ENCODE measurements around the gene DEPDC4.
"Not testable (repeated sequence)": the region's sequence is repeated elsewhere in the genome, so short reads cannot be mapped to it uniquely, and the experiment has no call there.

The DEPDC4 gene

DNA sequence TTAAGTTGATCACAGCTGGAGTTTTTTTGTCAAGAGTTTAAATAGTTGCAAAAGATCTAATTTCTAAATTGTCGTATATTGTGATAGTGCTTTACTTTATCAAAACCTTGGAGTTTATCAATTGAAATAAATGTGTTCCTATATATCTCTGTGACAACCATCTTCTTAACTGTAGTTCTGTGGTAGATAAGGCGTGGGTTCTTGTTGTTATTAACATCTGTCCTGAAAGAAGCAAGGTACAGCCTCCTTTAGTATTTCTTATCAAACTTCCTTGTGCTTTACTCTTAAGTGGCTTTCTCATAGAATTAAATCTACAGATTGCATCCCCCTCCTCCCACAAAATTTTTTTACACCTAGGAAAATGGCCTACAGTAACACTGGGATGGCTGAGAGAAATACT lies 7.4 kb upstream of the DEPDC4 start:
- no peaks in the 10 kb centered on the region for H3K9me3 ChIP-seq
- no peak overlapping the region for H3K4me3 ChIP-seq
- in situ Hi-C loops (cut with MboI; ENCODE audit: low sequenced_read_pairs), result no loop called here
- DNase-seq (ENCODE audit: low spot score in 2 of 2), result no peak
- H3K36me3 ChIP-seq (replicated peaks), result no peaks in the 10 kb centered on the region
- H3K27me3 ChIP-seq (ENCODE audit: low read depth), result no peaks in the 10 kb centered on the region
- peaks cover 27% of the 10 kb centered on the region for H3K4me1 ChIP-seq

DNA sequence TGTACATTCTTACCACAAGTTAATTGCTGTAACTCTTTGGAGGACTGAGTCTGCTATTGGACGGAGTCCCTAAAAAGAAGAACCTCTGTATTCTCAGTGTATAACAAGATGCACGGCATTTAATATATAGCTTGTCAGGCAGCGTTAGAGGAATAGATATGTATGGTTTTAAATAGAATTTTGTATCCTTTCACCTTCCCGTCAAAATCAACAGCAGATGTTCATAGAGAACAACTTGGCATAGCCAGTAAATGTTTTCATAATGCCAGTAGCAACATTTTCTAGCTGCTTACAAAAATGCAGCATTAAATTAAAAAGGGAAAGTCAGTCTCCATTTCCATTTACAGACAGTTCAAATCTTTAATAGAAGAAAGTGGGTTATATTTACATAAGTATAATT lies 6.9 kb upstream of the DEPDC4 start:
- no peak overlapping the region for H3K4me3 ChIP-seq
- in situ Hi-C loops (cut with MboI; ENCODE audit: low sequenced_read_pairs), result no loop called here

DNA sequence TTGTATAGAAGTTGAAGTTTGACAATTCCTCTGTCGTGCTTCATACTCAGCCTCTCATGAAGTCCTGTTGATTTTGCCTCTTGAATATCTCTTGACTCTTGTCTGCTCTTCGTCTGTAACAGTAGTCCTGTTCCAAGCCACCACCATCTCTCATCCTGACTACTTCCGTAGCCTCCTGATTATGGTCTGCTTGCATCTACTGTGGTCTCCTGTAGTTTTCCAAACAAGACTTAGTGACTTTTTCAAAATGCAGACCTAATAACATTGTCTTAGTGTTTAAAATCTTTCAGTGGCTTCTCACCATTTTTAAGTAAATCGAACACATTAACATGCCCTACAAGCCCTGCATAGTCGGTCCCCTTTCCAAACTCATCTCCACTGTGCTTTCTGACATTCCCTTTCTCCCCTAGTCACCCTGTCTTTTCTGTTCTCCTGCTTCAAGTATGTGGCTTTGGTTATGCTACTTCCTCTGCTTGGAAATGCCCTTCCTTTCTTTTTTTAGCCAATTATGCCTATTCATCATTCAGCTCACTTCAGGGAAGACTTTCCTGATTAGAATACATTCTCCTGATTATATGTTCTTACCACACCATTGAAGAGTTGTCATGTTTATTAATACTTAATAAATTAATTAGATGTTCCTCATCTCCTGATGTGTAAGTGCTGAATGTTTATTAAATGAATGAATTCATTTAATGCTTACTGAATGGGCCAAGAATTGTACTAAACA lies 2.1 kb upstream of the DEPDC4 start:
- no peaks in the 10 kb centered on the region for H3K9me3 ChIP-seq
- H3K4me3 ChIP-seq, result peak overlapping the region; percentile 73
- H3K4me1 ChIP-seq, result peaks cover 38% of the 10 kb centered on the region
- no peak for DNase-seq (ENCODE audit: low spot score in 2 of 2)
- in situ Hi-C loops (cut with MboI; ENCODE audit: low sequenced_read_pairs), result no loop called here
- H3K27me3 ChIP-seq (ENCODE audit: low read depth), result no peaks in the 10 kb centered on the region
- no peaks in the 10 kb centered on the region for H3K36me3 ChIP-seq (replicated peaks)

More for the DNA sequence above, 6.9 kb upstream of the DEPDC4 start:
- no peak for DNase-seq (ENCODE audit: low spot score in 2 of 2)
- Histone ChIP-seq H3K27me3 (ENCODE audit: low read depth) (no peaks in the 10 kb centered on the region), H3K9me3 (no peaks in the 10 kb centered on the region), H3K4me1 (peaks cover 29% of the 10 kb centered on the region), H3K36me3 (replicated peaks) (no peaks in the 10 kb centered on the region)

DNA sequence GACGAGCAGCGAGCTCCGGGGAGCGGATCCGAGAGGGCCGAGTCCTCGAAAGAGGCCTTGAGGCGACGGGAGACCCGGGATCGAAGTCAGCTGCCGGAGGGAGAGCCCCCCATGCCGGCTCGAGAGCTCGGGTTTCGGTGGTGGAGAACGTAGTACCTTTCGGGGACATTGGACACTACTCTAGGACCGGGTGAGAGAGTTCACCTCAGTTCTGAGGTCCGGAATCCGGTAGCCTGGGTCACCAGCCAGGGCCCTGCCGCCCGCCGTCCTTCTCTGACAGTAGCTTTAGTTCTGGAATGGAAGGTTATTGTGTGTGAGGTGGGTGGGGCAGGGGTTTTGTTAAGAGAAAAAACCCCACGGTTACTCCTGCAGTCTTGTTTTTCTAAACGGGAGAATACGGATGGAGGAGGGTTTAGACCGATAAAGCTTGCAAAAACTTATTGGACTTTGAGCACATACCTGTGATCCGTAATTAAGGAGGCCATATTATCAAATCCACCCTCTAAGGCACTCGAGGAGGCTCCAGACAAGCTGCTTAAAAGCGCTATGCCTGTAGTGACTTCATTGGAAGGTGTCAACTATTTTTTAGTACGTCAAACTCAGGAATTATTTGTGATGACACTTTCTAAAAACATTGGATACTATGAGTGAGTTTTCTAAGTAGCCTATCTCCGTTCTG lies 863 bp upstream of the DEPDC4 start:
- no peaks in the 10 kb centered on the region for H3K27me3 ChIP-seq (ENCODE audit: low read depth)
- H3K36me3 ChIP-seq (replicated peaks), result no peaks in the 10 kb centered on the region
- peak; percentile 53 to 71 for DNase-seq (ENCODE audit: low spot score in 2 of 2)
- in situ Hi-C loops (cut with MboI; ENCODE audit: low sequenced_read_pairs), result no loop called here
- H3K4me3 ChIP-seq, result peak overlapping the region; percentile 73
- H3K4me1 ChIP-seq, result peaks cover 33% of the 10 kb centered on the region
- H3K9me3 ChIP-seq, result no peaks in the 10 kb centered on the region

DNA sequence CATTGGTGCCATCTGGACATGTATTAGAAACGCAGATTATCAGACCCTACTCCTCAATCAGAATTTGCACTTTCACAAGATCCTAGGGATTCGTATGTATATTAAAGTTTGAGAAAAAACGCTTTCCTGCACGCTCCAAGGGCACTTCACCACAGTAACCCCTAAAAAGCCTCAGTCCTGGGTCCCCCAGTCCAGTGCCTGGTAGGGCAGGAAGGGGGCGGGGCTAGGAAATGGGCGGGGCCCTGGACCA lies 369 bp downstream of the DEPDC4 start:
- Histone ChIP-seq H3K27me3 (ENCODE audit: low read depth) (no peaks in the 10 kb centered on the region), H3K4me1 (peaks cover 27% of the 10 kb centered on the region), H3K9me3 (no peaks in the 10 kb centered on the region), H3K36me3 (replicated peaks) (no peaks in the 10 kb centered on the region), H3K4me3 (peak overlapping the region; percentile 73)
- in situ Hi-C loops (cut with MboI; ENCODE audit: low sequenced_read_pairs), result no loop called here
- peak in 1 of 2 experiments; percentile 97 for DNase-seq (ENCODE audit: low spot score in 2 of 2)

DNA sequence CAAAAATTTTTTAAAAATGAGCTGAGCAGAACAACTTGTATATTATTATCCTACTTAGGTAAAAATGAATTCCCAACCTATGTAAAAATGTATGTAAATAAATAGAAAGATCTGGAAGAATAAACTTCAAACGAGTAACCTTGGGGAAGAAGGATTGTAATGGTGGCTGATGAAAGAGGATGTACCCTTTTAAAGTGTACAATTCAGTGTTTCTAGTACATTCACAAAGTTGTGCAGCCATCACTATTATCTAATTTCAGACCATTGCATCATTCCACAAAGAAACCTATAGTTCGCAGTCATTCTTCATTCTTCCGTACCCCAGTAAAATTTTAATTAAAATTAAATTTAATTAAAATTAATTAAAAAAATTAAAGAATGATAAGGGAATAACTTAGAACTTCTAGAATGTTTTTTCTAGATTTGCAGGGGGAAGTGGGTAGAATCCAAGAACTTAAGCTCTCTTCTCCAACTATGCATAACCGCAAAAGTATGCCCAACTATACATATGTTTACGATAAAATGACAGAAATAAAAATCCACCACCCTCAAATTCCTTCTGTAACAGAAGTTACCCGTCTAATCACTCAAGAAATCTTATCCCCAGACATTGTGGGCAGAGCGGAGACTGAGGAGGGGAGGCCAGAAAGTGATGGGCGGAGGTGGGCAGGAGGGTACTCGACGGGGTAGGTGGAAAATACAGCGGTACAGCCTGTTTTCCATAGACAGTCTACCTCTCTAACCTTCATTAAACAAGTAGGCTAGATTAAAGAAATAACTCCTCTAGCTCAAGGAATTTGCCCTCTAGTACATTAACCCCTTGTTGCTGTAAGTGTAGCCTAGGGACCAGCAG lies 921 bp downstream of the DEPDC4 start:
- Histone ChIP-seq H3K27me3 (ENCODE audit: low read depth) (no peaks in the 10 kb centered on the region), H3K4me3 (peak overlapping the region; percentile 73), H3K4me1 (peaks cover 23% of the 10 kb centered on the region), H3K9me3 (no peaks in the 10 kb centered on the region), H3K36me3 (replicated peaks) (no peaks in the 10 kb centered on the region)
- DNase-seq (ENCODE audit: low spot score in 2 of 2), result no peak
- in situ Hi-C loops (cut with MboI; ENCODE audit: low sequenced_read_pairs), result no loop called here

DNA sequence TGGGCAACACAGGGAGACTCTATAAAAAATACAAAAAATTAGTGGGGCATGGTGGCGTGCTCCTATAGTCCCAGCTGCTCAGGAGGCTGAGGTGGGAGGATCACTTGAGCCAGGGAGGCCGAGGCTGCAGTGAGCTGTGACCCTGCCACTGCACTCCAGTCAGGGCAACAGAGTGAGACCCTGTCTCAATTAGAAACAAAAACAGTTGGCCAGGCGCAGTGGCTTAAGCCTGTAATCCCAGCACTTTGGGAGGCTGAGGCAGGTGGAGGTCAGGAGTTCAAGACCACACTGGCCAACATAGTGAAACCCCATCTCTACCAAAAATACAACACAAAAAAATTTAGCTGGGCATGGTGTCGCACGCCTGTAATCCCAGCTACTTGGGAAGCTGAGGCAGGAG lies 1.8 kb downstream of the DEPDC4 start:
- DNase-seq (ENCODE audit: low spot score in 2 of 2); H3K9me3 ChIP-seq; in situ Hi-C loops (cut with MboI; ENCODE audit: low sequenced_read_pairs); H3K4me3 ChIP-seq; H3K27me3 ChIP-seq (ENCODE audit: low read depth); H3K36me3 ChIP-seq (replicated peaks): not testable (repeated sequence)
- peaks cover 18% of the 10 kb centered on the region for H3K4me1 ChIP-seq

DNA sequence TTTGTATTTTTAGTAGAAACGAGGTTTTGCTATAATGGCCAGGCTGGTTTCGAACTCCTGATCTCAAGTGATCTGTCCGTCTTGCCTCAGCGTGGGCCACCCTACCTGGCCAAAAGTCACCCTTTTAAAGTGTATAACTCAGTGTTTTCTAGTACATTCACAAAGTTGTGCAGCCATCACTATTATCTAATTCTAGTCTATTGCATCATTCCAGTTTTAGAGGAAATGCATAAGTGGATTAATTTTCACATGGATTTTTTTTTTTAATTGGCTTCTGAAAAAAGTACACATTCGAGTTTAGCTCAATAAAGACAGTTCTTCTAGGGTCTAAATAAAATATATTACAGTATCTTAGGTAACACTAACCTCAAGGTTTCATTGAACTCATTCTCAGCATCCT lies 3.7 kb downstream of the DEPDC4 start:
- DNase-seq (ENCODE audit: low spot score in 2 of 2), result no peak
- in situ Hi-C loops (cut with MboI; ENCODE audit: low sequenced_read_pairs), result no loop called here
- Histone ChIP-seq H3K36me3 (replicated peaks) (no peaks in the 10 kb centered on the region), H3K4me3 (no peak overlapping the region), H3K27me3 (ENCODE audit: low read depth) (no peaks in the 10 kb centered on the region), H3K4me1 (peaks cover 4% of the 10 kb centered on the region; the same call in 1 of the 2 replicates), H3K9me3 (no peaks in the 10 kb centered on the region)

DNA sequence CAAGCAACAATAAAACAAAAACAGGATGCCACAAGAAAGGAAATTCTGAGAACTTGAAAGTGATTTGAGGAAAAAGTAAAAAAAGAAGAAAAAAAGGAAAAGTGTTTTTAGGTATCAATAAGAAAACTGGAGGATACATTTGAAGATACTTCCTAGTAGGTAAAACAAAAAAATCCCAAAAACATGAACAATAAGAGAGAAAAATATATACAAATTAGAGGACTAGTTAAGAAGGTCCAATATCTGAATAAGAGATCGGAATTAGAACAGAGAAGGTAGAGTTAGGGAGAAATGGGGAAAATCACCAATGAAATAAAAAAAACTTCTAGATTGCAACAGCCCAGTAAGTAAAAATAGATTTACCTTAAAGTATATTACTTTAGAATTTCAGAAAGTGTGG lies 8.8 kb downstream of the DEPDC4 start:
- DNase-seq (ENCODE audit: low spot score in 2 of 2), result no peak
- no peaks in the 10 kb centered on the region for H3K9me3 ChIP-seq
- no peaks in the 10 kb centered on the region for H3K4me1 ChIP-seq
- H3K36me3 ChIP-seq (replicated peaks), result no peaks in the 10 kb centered on the region
- H3K4me3 ChIP-seq, result no peak overlapping the region
- in situ Hi-C loops (cut with MboI; ENCODE audit: low sequenced_read_pairs), result no loop called here
- no peaks in the 10 kb centered on the region for H3K27me3 ChIP-seq (ENCODE audit: low read depth)

DNA sequence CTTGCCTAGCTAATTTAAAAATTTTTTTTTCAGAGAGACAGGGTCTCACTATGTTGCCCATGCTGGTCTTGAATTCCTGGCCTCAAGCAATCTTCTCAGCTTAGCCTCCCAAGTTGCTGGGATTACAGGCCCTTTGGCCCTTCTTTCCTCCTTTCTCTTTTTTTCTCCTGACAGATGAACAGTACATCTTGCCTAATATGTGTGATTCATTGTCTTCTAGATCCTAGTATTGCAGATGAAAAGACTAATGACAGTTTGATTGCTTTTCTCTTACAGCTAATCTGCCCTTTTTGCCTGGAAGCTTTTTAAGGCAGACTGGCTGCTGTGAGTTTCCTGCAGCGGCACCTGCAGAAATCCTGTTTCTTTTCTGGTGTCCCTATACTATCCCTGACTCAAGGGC lies 12.0 kb downstream of the DEPDC4 start:
- H3K4me1 ChIP-seq, result no peaks in the 10 kb centered on the region
- H3K9me3 ChIP-seq, result no peaks in the 10 kb centered on the region
- no peak for DNase-seq (ENCODE audit: low spot score in 2 of 2)
- in situ Hi-C loops (cut with MboI; ENCODE audit: low sequenced_read_pairs), result no loop called here
- H3K27me3 ChIP-seq (ENCODE audit: low read depth), result no peaks in the 10 kb centered on the region
- no peaks in the 10 kb centered on the region for H3K36me3 ChIP-seq (replicated peaks)
- no peak overlapping the region for H3K4me3 ChIP-seq

DNA sequence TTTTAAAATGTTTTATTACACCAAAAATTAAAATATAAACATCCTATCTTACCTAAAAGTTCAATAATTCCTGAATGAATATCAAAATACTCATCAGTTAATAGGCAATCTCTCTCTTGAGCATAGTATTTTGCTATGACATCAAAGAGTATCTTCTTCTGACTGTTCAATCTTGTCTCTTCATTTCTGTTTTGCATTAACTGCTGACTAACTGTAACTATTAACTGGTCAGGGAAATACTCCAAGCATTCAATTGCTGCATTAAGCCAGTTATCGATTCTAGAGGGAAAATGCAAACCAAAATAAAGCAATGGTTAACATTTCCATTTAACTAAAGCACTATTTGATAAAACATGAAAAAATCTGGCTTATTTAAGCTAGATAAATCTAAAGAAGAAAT lies 13.4 kb downstream of the DEPDC4 start:
- no peaks in the 10 kb centered on the region for H3K9me3 ChIP-seq
- no peak overlapping the region for H3K4me3 ChIP-seq
- no peaks in the 10 kb centered on the region for H3K27me3 ChIP-seq (ENCODE audit: low read depth)
- in situ Hi-C loops (cut with MboI; ENCODE audit: low sequenced_read_pairs), result no loop called here
- no peaks in the 10 kb centered on the region for H3K4me1 ChIP-seq
- H3K36me3 ChIP-seq (replicated peaks), result no peaks in the 10 kb centered on the region
- DNase-seq (ENCODE audit: low spot score in 2 of 2), result no peak

DNA sequence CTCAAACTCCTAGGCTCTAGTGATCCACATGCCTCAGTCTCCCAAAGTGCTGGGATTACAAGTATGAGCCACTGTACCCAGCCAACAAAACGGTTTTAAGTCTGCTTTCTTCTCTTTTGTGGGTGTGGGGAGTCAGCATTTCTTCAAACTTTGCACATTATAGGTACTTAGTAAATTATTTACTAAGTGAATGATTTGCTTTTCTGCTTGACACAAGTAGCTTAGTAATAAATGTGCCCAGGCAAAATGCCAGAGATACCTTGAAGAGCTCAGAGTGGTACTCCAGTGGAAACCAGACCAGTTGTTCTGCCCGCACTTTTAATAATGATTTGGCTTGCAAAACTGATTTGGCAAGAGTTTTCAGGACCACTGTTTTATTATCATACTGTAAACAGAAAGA lies 15.0 kb downstream of the DEPDC4 start:
- H3K36me3 ChIP-seq (replicated peaks), result no peaks in the 10 kb centered on the region

DNA sequence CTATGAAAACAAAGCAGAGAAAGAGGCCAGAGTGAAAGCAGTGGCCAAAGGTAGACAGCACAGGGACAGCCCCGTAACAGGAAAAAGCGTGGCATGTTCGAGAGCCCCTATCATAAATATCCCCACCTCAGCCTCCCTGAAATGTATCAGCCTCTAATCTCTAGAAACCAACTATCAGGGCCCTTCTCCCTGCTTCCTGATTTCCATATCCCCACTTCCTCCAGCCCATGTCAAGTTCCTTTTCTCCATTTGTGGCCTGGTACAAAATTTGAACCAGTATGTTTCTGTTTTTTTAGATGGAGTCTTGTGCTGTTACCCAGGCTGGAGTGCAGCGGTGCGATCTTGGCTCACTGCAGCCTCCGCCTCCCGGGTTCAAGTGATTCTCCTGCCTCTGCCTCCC lies 16.9 kb downstream of the DEPDC4 start:
- no peaks in the 10 kb centered on the region for H3K27me3 ChIP-seq (ENCODE audit: low read depth)
- H3K36me3 ChIP-seq (replicated peaks), result no peaks in the 10 kb centered on the region
- in situ Hi-C loops (cut with MboI; ENCODE audit: low sequenced_read_pairs), result no loop called here
- H3K4me1 ChIP-seq, result no peaks in the 10 kb centered on the region
- H3K4me3 ChIP-seq, result no peak overlapping the region
- H3K9me3 ChIP-seq, result no peaks in the 10 kb centered on the region
- no peak for DNase-seq (ENCODE audit: low spot score in 2 of 2)

More for the DNA sequence above, 15.0 kb downstream of the DEPDC4 start:
- no peaks in the 10 kb centered on the region for H3K9me3 ChIP-seq
- no peak overlapping the region for H3K4me3 ChIP-seq
- H3K27me3 ChIP-seq (ENCODE audit: low read depth), result no peaks in the 10 kb centered on the region
- no peak for DNase-seq (ENCODE audit: low spot score in 2 of 2)
- no peaks in the 10 kb centered on the region for H3K4me1 ChIP-seq
- in situ Hi-C loops (cut with MboI; ENCODE audit: low sequenced_read_pairs), result no loop called here

DNA sequence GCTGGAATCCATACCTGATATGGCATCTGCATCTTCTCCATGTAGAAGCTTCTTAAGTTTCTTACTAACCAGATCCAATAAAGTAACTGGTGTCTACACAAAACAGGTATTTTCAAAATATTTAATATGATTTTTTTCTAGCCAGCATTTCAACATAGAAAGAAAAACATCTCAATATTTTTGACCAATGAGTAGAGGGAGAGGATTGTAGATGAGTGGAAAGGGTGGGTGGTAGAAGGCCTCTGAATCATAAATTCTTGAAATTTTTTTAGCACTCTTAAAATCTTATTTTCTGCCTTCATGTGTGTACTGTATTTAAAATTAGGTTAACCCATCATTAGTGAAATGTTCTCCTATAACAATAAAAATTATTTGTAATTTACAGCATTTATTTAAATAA lies 18.0 kb downstream of the DEPDC4 start:
- H3K4me1 ChIP-seq, result no peaks in the 10 kb centered on the region
- H3K9me3 ChIP-seq, result no peaks in the 10 kb centered on the region
- H3K4me3 ChIP-seq, result no peak overlapping the region
- in situ Hi-C loops (cut with MboI; ENCODE audit: low sequenced_read_pairs), result no loop called here
- DNase-seq (ENCODE audit: low spot score in 2 of 2), result no peak
- no peaks in the 10 kb centered on the region for H3K27me3 ChIP-seq (ENCODE audit: low read depth)
- no peaks in the 10 kb centered on the region for H3K36me3 ChIP-seq (replicated peaks)
